NCI-H2171 (cell line): Measurements from ENCODE around the gene LHB.

Experiments
- DNase-seq: peaks from one replicate; lab custom pipeline; 2025; lab: John Stamatoyannopoulos, UW

LHB gene

DNA sequence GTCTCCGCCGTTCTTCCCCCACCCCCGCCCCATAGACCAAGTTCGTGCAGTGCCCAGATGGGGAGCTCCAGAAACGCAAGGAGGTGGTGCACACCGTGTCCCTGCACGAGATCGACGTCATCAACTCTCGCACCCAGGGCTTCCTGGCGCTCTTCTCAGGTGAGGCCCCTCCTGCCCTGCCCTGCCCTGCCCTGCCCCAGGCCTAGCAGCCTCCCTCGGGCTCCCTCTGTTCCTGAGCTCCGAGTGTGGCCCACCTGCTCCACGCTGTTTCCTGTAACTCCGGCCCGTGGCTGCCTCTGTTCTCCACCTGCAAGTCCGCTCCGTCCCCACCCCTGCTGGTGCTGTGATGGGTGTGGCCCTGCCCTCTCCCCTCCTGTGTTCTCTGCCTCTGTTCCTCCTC lies 6.4 kb downstream of the LHB start:
- DNase-seq = no peak

- DNase-seq = no peak
Measured at GRCh38 chr19:49009828-49010227, 7.1 kb downstream of the LHB start.

DNA sequence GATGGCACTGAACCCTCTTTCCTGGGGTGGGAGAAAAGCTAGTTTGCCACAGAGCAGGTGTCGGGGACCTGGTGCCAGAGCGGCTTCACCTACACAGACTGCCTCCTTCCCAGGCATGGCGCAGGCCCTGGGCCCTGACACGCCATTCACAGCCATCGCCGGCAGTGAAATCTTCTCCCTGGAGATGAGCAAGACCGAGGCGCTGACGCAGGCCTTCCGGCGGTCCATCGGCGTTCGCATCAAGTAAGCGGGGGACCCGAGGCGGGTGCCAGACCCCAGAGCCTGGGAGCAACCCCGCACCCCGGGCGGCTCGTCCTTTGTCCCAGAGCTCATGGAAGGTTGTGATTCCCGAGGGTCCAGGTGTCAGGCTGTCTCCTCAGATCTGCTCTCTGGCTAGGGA lies 10.0 kb downstream of the LHB start:
- DNase-seq = no peak

DNA sequence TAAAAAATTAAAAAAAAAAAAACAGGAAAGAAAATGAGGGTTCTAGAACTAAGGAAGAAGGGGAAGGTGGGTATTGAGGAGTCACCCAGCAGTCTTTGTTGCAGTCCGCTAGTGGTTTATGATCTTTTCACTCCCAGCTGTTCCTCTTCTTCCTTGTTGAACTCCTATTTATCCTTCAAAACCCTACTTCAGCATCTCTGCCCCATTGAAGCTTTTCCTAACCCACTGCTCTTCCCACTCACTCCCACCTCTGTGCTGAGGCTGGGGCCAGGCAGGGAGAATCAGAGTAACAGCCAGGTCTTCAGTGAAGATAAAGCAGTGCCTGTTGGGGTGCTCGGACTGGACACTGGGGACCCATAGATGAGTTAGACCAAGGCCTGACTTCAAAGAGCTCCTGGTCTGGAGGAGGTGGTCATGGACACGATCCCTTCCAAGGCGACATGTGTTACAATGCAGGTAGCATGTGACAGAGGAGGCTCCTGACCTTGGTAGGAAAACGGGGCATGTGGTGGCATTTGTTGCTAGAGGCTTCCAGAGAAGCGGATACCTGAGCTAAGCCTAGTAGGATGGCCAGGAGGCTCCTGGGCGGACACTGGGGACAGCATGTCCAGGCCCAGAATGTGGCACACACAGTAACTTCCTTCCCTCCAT lies 11.8 kb downstream of the LHB start:
- DNase-seq = no peak

DNA sequence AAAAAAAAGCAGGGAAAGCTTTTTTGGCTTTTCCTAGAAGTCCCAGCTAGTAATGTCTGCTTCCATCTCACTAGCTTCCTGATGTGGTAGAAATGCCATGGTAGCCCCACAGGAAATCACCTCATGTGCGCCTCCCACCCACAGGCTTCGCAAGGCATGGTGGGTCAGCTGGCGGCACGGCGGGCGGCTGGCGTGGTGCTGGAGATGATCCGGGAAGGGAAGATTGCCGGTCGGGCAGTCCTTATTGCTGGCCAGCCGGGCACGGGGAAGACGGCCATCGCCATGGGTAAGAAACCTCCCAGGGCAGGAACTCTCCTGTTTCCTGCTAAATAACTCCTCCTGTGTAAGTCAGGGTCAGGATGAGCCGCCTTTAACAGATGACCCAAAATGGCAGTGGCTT lies 12.8 kb downstream of the LHB start:
- no peak for DNase-seq

DNA sequence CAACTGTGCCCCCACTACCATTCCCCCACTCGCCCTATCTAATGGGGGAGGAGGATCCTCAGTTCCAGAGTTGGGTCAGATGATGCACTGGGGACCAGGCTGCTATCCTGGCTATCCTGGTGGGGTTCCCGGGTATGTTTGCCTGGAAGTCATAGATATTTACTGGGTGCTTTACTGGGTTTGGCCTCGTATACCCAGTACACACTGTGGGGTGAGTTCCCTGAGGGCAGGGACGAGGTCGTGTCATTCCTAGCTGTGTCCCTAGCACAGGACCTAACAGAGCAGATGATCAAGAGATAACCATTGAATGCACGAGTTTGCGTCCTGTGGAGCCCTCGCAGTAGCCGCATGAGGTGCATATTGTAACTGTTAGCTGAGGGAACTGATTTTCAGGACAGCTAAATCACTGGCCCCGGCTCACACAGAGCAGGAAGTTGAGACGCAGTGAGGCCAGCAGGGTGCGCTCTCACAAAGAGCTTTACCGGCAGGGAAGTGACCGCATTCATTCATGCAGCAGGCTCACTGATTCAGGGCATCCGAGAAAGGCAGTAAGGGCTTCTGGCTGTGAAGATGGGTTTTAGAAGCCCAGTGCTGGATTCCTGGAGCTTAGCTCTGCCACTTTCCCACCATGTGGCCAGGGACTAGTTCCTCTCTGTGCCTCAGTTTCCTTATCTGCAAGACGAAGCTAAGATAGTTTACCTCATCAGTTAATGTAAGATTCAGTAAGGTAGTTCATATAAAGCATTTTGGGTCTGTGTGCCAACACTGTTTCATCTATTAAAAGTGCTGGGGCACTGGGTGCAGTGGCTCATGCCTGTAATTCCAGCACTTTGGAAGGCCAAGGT lies 17.2 kb downstream of the LHB start:
- no peak for DNase-seq

GRCh38 chr19:48997972-48998371 lies 18.9 kb downstream of the LHB start:
- DNase-seq = no peak

- no peak for DNase-seq
Measured at GRCh38 chr19:48994035-48994386, 22.9 kb downstream of the LHB start.

GRCh38 chr19:48993175-48994034 lies 23.5 kb downstream of the LHB start, which contains the start of the genes GYS1 and RUVBL2:
TSS of gene GYS1 (minus strand) at chr19:48993309. CDS start at chr19:48993112, 197 bp downstream.
TSS of gene RUVBL2 (plus strand) at chr19:48993887. CDS start at chr19:48993912, 25 bp downstream.
- DNase-seq = peak; percentile 99

DNA sequence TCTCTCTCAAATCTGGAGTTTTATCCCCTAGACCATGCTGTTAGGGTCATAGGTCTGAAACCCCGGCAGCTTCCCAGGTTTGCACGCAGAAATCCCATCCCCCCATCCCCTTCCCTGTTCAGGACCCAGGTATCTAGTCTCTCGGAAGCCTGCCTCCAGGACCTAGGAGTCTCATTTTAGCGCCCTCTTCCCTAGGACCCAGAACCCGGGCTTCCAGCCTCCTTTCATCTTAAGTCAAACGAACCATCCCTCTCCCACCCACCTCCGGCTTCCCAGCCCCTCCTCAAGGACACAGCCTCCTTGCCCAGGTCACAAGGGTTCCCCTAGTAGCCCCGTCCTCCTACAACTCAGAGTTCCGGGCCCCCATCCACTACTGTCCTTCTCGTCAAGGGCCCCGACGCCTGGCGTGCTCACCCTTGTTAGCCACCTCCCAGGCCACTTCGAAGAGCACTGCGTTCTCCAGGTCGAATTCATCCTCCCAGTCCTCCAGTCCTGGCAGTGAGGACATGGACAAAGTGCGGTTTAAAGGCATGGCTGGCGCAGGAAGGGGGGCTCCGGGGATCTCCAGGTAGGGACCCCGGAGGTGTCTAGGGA lies 24.2 kb downstream of the LHB start:
- DNase-seq = no peak

- no peak for DNase-seq
Measured at GRCh38 chr19:48991873-48992580, 24.9 kb downstream of the LHB start.

DNA sequence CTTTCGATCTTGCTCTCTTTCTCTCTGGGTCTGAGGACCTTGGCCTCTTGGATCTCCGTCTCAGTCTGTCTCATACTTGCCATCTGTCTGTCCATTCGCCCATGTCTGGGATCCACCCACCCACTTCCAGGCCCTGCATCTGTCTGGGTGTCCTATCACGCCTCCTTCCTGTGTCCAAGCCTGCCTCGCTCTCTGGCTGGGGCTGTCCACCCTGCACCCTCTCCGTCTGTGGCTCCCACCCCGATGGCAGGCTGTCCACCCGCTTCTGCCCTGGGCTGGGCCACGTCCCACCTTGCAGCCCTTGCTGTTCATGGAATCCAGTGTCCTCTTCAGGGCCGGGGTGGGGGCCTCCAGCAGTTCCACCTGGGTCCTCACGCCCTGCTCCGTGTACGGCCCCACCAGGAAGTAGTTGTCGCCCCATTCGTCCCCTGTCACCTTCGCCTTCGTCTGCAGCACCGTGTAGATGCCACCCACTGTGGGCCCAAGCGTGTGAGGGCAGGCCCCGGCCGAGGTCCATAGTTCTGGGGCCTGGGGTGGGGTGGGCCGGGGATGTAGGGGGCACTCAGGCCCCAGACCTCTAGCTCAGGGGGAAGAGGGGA lies 25.8 kb downstream of the LHB start:
- DNase-seq = no peak

DNA sequence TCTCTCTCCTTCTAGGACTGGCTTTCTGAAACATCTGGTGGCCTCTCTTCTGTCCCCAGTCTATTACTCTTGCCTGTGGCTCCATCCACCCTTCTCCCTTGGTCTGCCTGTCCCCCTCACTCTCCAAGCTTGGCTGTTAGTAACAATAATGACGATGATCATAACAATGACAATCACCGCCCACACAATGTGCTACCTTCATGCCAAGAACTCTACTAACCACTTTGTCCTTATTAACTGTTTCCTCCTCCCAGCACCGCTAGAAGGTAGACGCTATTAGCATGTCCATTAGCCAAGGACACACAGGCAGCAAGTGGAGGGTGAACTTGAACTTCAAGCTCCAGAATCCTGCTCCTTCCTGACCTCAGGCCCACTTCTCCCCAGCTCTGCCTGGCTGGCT lies 26.5 kb downstream of the LHB start:
- no peak for DNase-seq

- DNase-seq = no peak
Measured at GRCh38 chr19:48989701-48990291, 27.1 kb downstream of the LHB start.

DNA sequence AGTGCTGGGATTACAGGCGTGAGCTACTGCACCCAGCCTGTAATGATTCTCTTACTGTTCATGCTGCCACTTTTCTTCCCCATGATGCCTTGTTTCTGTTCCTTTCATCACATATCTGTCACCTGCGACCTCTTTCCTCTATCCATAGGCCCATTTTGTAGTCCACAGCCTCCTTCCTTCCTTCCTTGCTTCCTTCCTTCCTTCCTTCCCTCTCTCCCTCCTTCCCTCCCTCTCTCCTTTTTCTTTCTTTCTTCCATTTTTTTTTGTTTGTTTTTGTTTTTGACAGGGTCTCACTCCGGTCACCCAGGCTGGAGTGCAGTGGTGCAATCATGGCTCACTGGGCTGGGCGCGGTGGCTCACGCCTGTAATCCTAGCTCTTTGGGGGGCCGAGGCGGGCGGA lies 28.0 kb downstream of the LHB start:
- no peak for DNase-seq

GRCh38 chr19:48988286-48988685 lies 28.6 kb downstream of the LHB start:
- DNase-seq = no peak

GRCh38 chr19:48987323-48987722 lies 29.6 kb downstream of the LHB start:
- DNase-seq = no peak

DNA sequence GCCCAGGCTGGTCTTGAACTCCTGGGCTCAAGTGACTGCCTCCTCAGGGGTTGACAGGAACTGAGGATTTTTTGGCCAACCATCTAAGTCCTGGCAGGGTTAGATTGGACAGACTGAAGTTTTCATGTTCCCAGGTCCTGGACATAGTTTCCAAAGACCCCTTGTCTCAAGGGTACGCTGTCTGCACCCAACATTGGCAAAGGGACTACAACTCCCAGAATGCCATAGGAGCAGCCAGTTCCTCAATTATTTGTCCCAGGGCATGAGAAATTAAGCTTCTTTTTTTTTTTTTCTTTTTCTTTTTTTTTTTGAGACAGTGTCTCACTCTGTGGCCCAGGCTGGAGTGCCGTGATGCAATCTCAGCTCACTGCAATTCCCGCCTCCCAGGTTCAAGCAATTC lies 30.7 kb downstream of the LHB start:
- DNase-seq = no peak

GRCh38 chr19:48985711-48986110 lies 31.2 kb downstream of the LHB start:
- no peak for DNase-seq

DNA sequence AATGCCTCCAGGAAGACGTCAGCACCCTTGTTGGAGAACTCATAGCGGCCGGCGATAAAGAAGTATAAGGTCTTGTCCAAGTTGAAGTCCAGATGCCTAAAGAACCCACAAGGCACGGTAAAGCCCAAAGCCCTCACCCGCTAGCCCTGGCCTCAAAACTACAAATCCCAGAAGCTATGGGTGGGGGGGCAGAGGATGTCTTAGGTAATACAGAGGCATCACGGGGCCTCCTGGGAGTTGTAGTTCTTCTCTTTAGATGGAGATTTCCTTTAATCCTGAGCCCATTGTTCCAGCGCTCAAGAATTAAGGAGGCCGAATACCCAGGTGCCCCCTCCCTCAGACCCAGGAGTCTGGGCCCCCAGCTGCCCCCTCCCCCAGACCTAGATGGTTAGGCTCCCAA lies 34.6 kb downstream of the LHB start:
- no peak for DNase-seq

- no peak for DNase-seq
Measured at GRCh38 chr19:48977061-48977460, 39.8 kb downstream of the LHB start.
